H7 (cell line): ENCODE results near the gene RHCG. TPM values are rescaled to one million over a fixed set of nuclear protein-coding genes. Genes with fewer than 3 reads are reported as not detected.

Source experiments
- DNase-seq: peaks from one replicate; pipeline ENCODE4 v3.0.0; 2012
- H3K27me3 ChIP-seq: 2 replicates; pipeline ENCODE4 v1.6.0; 2011; ENCODE audit warnings: mild to moderate bottlenecking, low read length; ENCODE audit not compliant: control insufficient read depth, insufficient read depth
- H3K36me3 ChIP-seq: replicated peaks from 2 replicates; pipeline ENCODE4 v1.5.1; 2011; ENCODE audit warnings: low read length; ENCODE audit not compliant: control insufficient read depth, insufficient read depth
- H3K4me3 ChIP-seq: 2 replicates; pipeline ENCODE4 v1.5.1; 2011; ENCODE audit warnings: low read depth, mild to moderate bottlenecking, control low read depth, low read length, moderate library complexity; ENCODE audit not compliant: insufficient read depth
- total RNA-seq: library from RNA; depleted of rRNA; stranded (reverse); fragments of >200 nt; shearing (Covaris generic); gene quantifications from 2 replicates; pipeline ENCODE4 v1.2.3, GENCODE V29; 2014

The RHCG gene
- total RNA-seq, 1 experiment from 2014 or later: not detected

GRCh38 chr15:89515477-89515876 is 19.1 kb upstream of the RHCG start:
- Histone ChIP-seq H3K36me3 (no peaks in the 10 kb centered on the region), H3K27me3 (no peaks in the 10 kb centered on the region), H3K4me3 (no peak overlapping the region)
- DNase-seq: no peak

GRCh38 chr15:89514596-89515406 is 18.4 kb upstream of the RHCG start:
- DNase-seq: no peak

GRCh38 chr15:89514186-89514585 is 17.8 kb upstream of the RHCG start:
- H3K36me3 ChIP-seq: no peaks in the 10 kb centered on the region
- H3K4me3 ChIP-seq: no peak overlapping the region
- no peaks in the 10 kb centered on the region for H3K27me3 ChIP-seq
- DNase-seq: no peak

More at GRCh38 chr15:89514596-89515406, 18.4 kb upstream of the RHCG start:
- H3K36me3 ChIP-seq: no peaks in the 10 kb centered on the region
- H3K27me3 ChIP-seq: no peaks in the 10 kb centered on the region
- H3K4me3 ChIP-seq: no peak overlapping the region

GRCh38 chr15:89513284-89513683 is 16.9 kb upstream of the RHCG start:
- no peak for DNase-seq
- H3K27me3 ChIP-seq: no peaks in the 10 kb centered on the region
- H3K36me3 ChIP-seq: no peaks in the 10 kb centered on the region
- no peak overlapping the region for H3K4me3 ChIP-seq

- H3K4me3 ChIP-seq: no peak overlapping the region
- H3K27me3 ChIP-seq: no peaks in the 10 kb centered on the region
- no peak for DNase-seq
- no peaks in the 10 kb centered on the region for H3K36me3 ChIP-seq
These were observed 16.2 kb upstream of the RHCG start for GRCh38 chr15:89512631-89513030.

GRCh38 chr15:89506026-89506686 is 9.8 kb upstream of the RHCG start:
- DNase-seq: no peak
- H3K27me3 ChIP-seq: no peaks in the 10 kb centered on the region; the same call in 1 of the 2 replicates
- H3K36me3 ChIP-seq: no peaks in the 10 kb centered on the region
- H3K4me3 ChIP-seq: no peak overlapping the region

GRCh38 chr15:89504166-89504565 is 7.8 kb upstream of the RHCG start:
- DNase-seq: no peak
- no peaks in the 10 kb centered on the region; the same call in 1 of the 2 replicates for H3K27me3 ChIP-seq
- no peak overlapping the region for H3K4me3 ChIP-seq
- H3K36me3 ChIP-seq: no peaks in the 10 kb centered on the region

- no peak overlapping the region for H3K4me3 ChIP-seq
- H3K27me3 ChIP-seq: no peaks in the 10 kb centered on the region; the same call in 1 of the 2 replicates
- H3K36me3 ChIP-seq: no peaks in the 10 kb centered on the region
- no peak for DNase-seq
These were observed 6.6 kb upstream of the RHCG start for GRCh38 chr15:89502867-89503595.

- H3K4me3 ChIP-seq: no peak overlapping the region
- DNase-seq: no peak
- H3K27me3 ChIP-seq: peaks cover 7% of the 10 kb centered on the region
- no peaks in the 10 kb centered on the region for H3K36me3 ChIP-seq
These were observed 5.3 kb upstream of the RHCG start for GRCh38 chr15:89501646-89502045.

GRCh38 chr15:89500397-89501270 is 4.3 kb upstream of the RHCG start:
- H3K36me3 ChIP-seq: no peaks in the 10 kb centered on the region
- H3K4me3 ChIP-seq: no peak overlapping the region
- DNase-seq: no peak

GRCh38 chr15:89499156-89499555 is 2.8 kb upstream of the RHCG start:
- H3K36me3 ChIP-seq: no peaks in the 10 kb centered on the region
- no peak for DNase-seq
- H3K27me3 ChIP-seq: peaks cover 30% of the 10 kb centered on the region
- H3K4me3 ChIP-seq: no peak overlapping the region

More at GRCh38 chr15:89500397-89501270, 4.3 kb upstream of the RHCG start:
- H3K27me3 ChIP-seq: peaks cover 18% of the 10 kb centered on the region

GRCh38 chr15:89498574-89498906 is 2.2 kb upstream of the RHCG start:
- no peaks in the 10 kb centered on the region for H3K36me3 ChIP-seq
- H3K27me3 ChIP-seq: peaks cover 30% of the 10 kb centered on the region
- no peak for DNase-seq
- no peak overlapping the region for H3K4me3 ChIP-seq

- Histone ChIP-seq H3K27me3 (peaks cover 30% of the 10 kb centered on the region), H3K4me3 (no peak overlapping the region), H3K36me3 (no peaks in the 10 kb centered on the region)
- DNase-seq: no peak
These were observed 848 bp upstream of the RHCG start for GRCh38 chr15:89497231-89497630.

GRCh38 chr15:89495638-89496145 is 691 bp downstream of the RHCG start:
- no peak for DNase-seq
- Histone ChIP-seq H3K27me3 (peaks cover 30% of the 10 kb centered on the region), H3K4me3 (peak overlapping the region; percentile 41), H3K36me3 (no peaks in the 10 kb centered on the region)
